WERI-Rb-1 (cell line): Measurements from ENCODE around the gene CLRN3.
A peak's percentile ranks its signal among the peaks of the same experiment; 100 is the strongest.

Experiments used
- DNase-seq: peaks from one replicate; pipeline ENCODE4 v3.0.0-alpha.2; 2020
- H3K27ac ChIP-seq: fragments of 250-450 bp; sonication (Bioruptor Pico); 2 replicates; pipeline ENCODE4 v1.5.1; 2020; ENCODE audit warnings: mild to moderate bottlenecking, moderate library complexity
- H3K27me3 ChIP-seq: fragments of 250-450 bp; sonication (Bioruptor Pico); 2 replicates; pipeline ENCODE4 v1.5.1; 2021; ENCODE audit warnings: mild to moderate bottlenecking, low read depth, moderate library complexity; ENCODE audit not compliant: insufficient read depth, severe bottlenecking
- H3K36me3 ChIP-seq: fragments of 250-450 bp; sonication (Bioruptor Pico); 2 replicates; pipeline ENCODE4 v1.5.1; 2020; ENCODE audit warnings: mild to moderate bottlenecking, moderate library complexity
- H3K4me3 ChIP-seq: 2 replicates; pipeline ENCODE4 v1.5.1; 2011; ENCODE audit warnings: low read depth, mild to moderate bottlenecking, control low read depth, low read length
- H3K9me3 ChIP-seq: fragments of 250-450 bp; sonication (Bioruptor Pico); 2 replicates; pipeline ENCODE4 v1.5.1; 2021; ENCODE audit warnings: mild to moderate bottlenecking, moderate library complexity; ENCODE audit not compliant: severe bottlenecking
- TF ChIP-seq, protein P1 (sequence below): IDR thresholded peaks from 2 replicates; pipeline ENCODE4 v1.5.1; 2011; ENCODE audit warnings: low read depth, mild to moderate bottlenecking, control low read depth, inconsistent platforms, low read length

The CLRN3 gene

DNA sequence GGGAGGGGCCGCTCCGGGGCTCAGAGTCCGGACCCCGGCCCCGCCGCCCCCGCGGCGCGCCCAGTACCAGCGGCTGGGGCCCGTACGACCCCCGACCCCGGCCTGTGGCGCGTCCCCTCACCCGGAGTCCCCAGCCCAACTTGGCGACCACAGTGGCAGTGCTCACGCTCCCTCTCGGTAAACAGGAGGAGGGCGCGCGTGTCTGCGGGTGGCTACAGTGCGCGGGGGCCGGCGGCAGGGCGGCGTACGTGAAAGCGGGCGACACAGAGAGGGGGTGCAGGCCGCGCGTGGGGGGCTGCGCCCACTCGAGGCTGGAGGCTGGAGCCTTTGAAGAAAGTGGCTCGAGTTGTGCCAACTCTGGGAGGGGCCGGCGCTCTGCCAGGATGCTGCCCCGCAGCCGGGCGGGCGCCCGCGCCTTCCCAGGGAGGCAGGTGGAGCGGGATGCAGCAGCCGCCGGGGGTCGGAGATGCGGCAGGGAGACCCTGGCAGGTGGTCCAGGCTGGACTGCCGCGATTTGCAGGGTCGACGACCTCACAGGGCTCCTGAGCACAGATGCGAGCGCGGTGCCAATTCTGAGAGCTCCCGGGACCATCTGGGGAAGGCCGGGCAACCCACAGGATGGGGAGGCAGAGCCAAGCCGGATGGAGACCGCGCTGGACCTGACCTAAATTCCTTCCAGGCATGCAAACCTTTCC is 14.8 kb upstream of the CLRN3 start:
- H3K4me3 ChIP-seq = peak overlapping the region; percentile 21
- TF ChIP-seq, protein P1, sequence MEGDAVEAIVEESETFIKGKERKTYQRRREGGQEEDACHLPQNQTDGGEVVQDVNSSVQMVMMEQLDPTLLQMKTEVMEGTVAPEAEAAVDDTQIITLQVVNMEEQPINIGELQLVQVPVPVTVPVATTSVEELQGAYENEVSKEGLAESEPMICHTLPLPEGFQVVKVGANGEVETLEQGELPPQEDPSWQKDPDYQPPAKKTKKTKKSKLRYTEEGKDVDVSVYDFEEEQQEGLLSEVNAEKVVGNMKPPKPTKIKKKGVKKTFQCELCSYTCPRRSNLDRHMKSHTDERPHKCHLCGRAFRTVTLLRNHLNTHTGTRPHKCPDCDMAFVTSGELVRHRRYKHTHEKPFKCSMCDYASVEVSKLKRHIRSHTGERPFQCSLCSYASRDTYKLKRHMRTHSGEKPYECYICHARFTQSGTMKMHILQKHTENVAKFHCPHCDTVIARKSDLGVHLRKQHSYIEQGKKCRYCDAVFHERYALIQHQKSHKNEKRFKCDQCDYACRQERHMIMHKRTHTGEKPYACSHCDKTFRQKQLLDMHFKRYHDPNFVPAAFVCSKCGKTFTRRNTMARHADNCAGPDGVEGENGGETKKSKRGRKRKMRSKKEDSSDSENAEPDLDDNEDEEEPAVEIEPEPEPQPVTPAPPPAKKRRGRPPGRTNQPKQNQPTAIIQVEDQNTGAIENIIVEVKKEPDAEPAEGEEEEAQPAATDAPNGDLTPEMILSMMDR = no peak
- DNase-seq = no peak

DNA sequence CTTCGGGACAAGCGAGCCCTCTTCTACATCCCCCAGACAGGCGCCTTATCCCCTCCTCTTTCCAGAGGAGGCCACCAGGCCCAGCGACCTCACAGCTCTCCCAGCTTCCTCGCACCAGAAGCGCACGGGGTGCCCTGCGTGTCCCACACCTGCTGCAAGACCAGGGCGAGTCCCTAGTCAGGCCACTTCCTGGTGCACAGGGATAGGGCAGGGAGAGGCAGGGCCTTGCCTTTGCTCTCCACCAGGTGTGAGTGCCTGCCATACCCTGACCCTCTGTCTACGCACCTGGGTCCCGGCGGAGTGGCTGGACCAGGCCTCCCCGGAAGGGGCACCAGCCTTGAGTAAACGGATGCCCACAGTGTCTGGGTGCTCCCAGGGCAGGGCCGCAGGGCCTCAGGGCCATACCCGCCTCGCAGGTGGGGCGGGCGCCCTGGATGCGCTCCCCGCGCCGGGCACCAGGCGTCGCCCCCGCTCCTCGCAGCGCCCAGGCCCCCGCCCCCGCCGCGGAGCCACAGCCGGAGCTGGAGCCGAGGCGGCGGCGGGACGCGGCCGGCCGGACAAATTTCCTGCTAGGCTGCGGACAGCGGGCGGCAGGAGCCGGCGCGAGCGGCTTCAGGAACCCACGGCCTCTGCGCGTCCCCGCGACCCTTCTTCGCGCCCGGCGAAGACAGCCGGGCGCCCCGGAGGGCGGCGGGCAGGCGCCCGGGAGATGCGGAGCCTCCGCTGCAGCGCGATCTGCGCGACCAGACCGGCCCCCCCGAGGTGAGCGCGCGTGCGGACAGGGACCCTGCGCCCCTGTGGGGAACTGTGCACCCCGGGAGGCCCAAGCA is 14.0 kb upstream of the CLRN3 start, which contains the start of gene PTPRE:
Gene PTPRE (plus strand): TSS at position 556 of the 830 bp plus-strand sequence. CDS start 133,779 bp downstream, outside the sequence.
- Histone ChIP-seq H3K27ac (peak within 1 kb of the TSS; percentile 56), H3K9me3 (no peaks in the 10 kb centered on the region), H3K27me3 (no peaks in the 10 kb centered on the region), H3K36me3 (no peaks in the 10 kb centered on the region), H3K4me3 (peak within 1 kb of the TSS; percentile 21)
- peak; percentile 69 for DNase-seq
- TF ChIP-seq, protein P1 = peak; percentile 85

More for the DNA sequence above, 14.8 kb upstream of the CLRN3 start:
- no peaks in the 10 kb centered on the region for H3K27me3 ChIP-seq
- H3K27ac ChIP-seq = no peak overlapping the region
- H3K9me3 ChIP-seq = no peaks in the 10 kb centered on the region
- no peaks in the 10 kb centered on the region for H3K36me3 ChIP-seq

DNA sequence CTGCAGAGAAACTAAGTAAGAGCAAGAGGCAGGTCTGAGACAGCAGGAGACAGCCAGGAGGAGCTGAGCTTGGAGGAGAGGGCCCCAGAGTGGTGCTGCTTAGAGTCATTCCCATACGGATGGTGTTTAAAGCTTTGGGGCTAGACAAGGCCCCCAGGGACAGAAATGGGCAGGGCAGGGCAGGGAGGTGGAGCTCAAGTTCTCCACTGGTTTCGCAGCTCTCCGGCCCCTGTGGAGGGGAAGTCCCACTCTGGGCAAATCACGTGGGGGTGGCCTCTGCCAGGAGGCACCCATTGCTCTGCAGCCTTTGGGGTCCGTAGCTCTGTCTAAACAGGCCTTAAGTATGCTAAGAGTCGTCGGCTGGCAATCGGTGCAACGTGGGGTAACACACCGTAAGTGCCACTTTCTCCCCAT is 13.1 kb upstream of the CLRN3 start:
- no peak overlapping the region for H3K27ac ChIP-seq
- no peak overlapping the region for H3K4me3 ChIP-seq
- no peaks in the 10 kb centered on the region for H3K9me3 ChIP-seq
- TF ChIP-seq, protein P1 = no peak
- H3K36me3 ChIP-seq = no peaks in the 10 kb centered on the region
- no peaks in the 10 kb centered on the region for H3K27me3 ChIP-seq
- DNase-seq = no peak

DNA sequence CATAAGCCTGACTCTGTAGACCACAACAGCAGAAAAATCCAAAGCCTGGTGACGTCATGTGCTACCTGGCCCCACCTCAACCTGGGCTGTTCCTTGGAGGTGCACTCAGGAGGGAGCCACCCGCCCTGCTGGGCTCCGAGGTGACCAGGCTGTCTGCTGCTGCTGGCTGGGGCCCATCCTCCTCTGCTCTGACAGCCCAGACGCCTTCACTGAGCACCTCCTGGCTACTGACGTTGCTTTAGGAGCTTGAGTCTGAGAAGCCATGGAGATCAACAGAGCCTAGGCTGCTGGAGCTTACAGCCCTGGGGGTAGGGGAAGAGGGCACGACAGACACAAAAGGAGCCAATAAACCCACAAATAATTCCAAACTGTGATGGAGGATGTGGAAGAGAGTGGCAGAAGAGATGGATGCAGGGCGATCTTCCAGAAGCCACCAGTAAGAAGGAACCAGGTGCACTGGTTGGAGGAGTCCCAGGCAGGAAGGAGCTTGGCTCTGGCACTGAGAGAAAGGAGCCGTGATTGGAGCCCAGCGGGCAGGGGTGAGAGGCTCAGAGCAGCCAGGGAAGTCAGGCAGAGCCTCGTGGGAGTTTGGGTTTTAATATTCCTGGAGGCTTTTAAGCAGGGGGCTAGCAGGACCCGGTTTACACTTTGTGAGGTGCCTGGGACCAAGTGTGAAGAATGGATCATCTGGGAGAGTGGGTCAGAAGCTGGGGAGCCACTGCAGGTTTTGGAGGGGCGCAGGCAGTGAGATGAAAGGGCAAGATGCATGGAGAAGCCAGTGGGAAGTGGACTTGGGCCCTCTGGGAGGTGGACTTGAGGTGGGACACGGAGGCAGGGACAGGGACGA is 12.5 kb upstream of the CLRN3 start:
- no peaks in the 10 kb centered on the region for H3K9me3 ChIP-seq
- DNase-seq = peak; percentile 21
- no peaks in the 10 kb centered on the region for H3K27me3 ChIP-seq
- no peak overlapping the region for H3K27ac ChIP-seq
- TF ChIP-seq, protein P1 = no peak
- H3K4me3 ChIP-seq = no peak overlapping the region
- no peaks in the 10 kb centered on the region for H3K36me3 ChIP-seq

DNA sequence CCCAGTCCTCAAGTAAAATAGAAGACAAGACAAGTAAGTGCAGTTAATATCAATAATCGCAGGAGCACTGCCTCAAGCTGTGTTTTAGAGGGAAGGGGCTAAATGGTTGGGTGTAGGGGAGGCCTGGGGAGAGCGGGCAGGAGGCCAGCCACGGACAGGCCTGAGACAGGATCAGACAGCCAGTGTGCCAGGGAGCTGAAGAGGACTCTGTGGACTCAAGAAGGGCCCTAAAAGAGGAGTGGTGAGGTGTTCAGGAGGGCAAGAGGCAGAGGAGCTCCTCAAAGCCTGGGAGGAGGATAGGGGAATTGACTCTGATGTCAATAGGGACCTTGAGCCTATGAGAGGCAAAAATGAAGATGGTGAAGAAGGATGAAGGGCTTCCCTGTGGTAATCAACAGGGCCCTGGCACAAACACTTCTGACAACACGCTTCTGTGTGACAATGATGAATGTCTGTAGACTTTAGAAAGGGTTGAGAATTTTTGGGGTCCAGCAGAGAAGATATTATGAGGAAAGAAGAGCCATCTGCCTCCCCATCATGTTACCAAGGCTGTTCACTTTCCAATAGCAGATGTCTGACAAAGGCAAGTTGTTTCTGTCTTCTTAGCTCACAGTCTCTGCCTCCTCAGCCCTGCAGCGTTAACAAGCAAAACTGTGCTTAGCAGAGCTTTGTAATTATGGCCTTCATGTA is 11.7 kb upstream of the CLRN3 start:
- H3K27ac ChIP-seq = no peak overlapping the region
- no peaks in the 10 kb centered on the region for H3K9me3 ChIP-seq
- H3K4me3 ChIP-seq = no peak overlapping the region
- DNase-seq = no peak
- TF ChIP-seq, protein P1 = no peak
- H3K36me3 ChIP-seq = no peaks in the 10 kb centered on the region
- H3K27me3 ChIP-seq = no peaks in the 10 kb centered on the region
